ENCODE measurements around the gene LHFPL2. TPM values are rescaled to one million over a fixed set of nuclear protein-coding genes. Genes with fewer than 3 reads are reported as not detected.

The LHFPL2 gene
- total and polyA plus RNA-seq, 9 of the 15 experiments (the other 6 are each of a cell fraction or from before 2014, with no cell fraction given), result 1.0 to 6.6 (median 4.6) TPM

DNA sequence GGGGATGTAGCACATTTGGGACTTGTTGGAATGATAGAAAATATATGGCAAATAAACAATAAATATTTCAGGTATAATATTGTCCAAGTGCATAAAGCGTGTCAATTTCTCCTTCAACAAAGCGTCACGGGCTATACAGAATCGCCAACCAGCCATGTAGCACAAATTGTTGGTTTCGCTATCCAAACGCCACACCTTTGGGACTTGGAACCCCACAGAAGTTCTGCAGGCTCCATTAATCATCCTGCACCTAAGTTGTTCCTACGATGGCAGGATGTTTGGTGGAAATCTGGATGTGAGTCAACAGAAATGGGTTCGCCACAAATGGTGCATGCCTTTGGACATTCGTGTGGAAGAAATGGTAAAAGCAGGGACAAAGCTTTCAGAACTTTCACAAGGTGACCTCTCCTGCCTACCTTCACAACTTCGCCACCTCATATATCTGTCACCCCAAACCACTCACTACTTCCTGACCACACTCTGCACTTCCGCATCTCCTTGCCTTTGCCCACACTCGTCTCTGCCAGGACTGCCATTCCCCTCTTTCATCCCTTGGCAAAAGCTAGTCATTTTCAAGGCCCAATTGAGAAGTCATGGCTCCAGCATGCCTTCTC, 95.7 kb downstream of the LHFPL2 start:
- ATAC-seq (no peak), FAIRE-seq (no peak), DNase-seq (ENCODE audit: extremely low read depth in 1 of 4, low spot score in 3 of 4) (no peak)
- H4K20me1 ChIP-seq (replicated peaks; ENCODE audit: control insufficient read depth, insufficient read depth, low read length), result 0 out of 2 replicates have a peak, but pooled peaks cover 5% of the 10 kb centered on the region
- WGBS (ENCODE audit: insufficient coverage, low coverage, missing lambda C conversion rate), result 46% methylated on average over 12 of the region's 12 CpGs
- no peaks in the 10 kb centered on the region for H3K9me3 ChIP-seq (replicated peaks; ENCODE audit: control insufficient read depth, insufficient read depth, low read depth, low read length)
- no peaks in the 10 kb centered on the region for H3K27me3 ChIP-seq (ENCODE audit: control insufficient read depth in 2 of 2, insufficient read depth in 2 of 2, low read length in 2 of 2)
- in situ Hi-C loops (cut with MboI), result no loop called here
- H3K36me3 ChIP-seq (ENCODE audit: control insufficient read depth, insufficient read depth, low read length), result no peaks in the 10 kb centered on the region
- no peak overlapping the region for H2AFZ ChIP-seq (ENCODE audit: low read depth, low read length)
- intact Hi-C loops (cut with micrococcal nuclease), result no loop called here
- no peaks in the 10 kb centered on the region for H3K9me1 ChIP-seq (ENCODE audit: control insufficient read depth, insufficient read depth, low read length)
- ChIA-PET CTCF (ENCODE audit: low intra/inter-chr PET ratio) (no interaction called here), POLR2A (no interaction called here)
- no peaks in the 10 kb centered on the region for H3K4me1 ChIP-seq (replicated peaks in 1 of 2; ENCODE audit: control insufficient read depth in 2 of 2, insufficient read depth in 2 of 2, low read length in 2 of 2)
- no peak overlapping the region for H3K9ac ChIP-seq (ENCODE audit: insufficient read depth in 1 of 2, low read depth in 2 of 2, low read length in 2 of 2)
- H3K4me3 ChIP-seq, result no peak overlapping the region
- no peak overlapping the region for H3K27ac ChIP-seq (ENCODE audit: extremely low read depth, low read depth, low read length)
- no peak overlapping the region for H3K4me2 ChIP-seq (ENCODE audit: insufficient read depth, low read length)
- BruUV-seq (replicated peaks), result no TSS peak
- H3K79me2 ChIP-seq (ENCODE audit: control insufficient read depth, insufficient read depth, low read length), result no peaks in the 10 kb centered on the region
- TF ChIP-seq ZNF583 (CRISPR knock-in tag; IDR thresholded peaks at IDR 0.05) (no peak), GATAD2A (IDR thresholded peaks at IDR 0.05) (no peak), CSDE1 (IDR thresholded peaks at IDR 0.05) (no peak), ZBTB7A (IDR thresholded peaks at IDR 0.05; ENCODE audit: borderline replicate concordance, control insufficient read depth, low read depth, low read length) (no peak), EGR1 (conservative IDR thresholded peaks at IDR 0.05) (no peak), LCOR (CRISPR knock-in tag; IDR thresholded peaks at IDR 0.05) (no peak), DMBX1 (CRISPR knock-in tag; IDR thresholded peaks at IDR 0.05; ENCODE audit: borderline replicate concordance) (no peak), NFATC3 (IDR thresholded peaks at IDR 0.05) (no peak), NR4A1 (CRISPR knock-in tag; IDR thresholded peaks at IDR 0.05) (no peak), NR4A1 (tag; IDR thresholded peaks at IDR 0.05) (no peak), TAF9B (IDR thresholded peaks at IDR 0.05; ENCODE audit: partially characterized antibody) (no peak), ZFX (CRISPR knock-in tag; IDR thresholded peaks at IDR 0.05) (no peak), PPARD (CRISPR knock-in tag; IDR thresholded peaks at IDR 0.05) (no peak)
- TF ChIP-seq, protein P1, sequence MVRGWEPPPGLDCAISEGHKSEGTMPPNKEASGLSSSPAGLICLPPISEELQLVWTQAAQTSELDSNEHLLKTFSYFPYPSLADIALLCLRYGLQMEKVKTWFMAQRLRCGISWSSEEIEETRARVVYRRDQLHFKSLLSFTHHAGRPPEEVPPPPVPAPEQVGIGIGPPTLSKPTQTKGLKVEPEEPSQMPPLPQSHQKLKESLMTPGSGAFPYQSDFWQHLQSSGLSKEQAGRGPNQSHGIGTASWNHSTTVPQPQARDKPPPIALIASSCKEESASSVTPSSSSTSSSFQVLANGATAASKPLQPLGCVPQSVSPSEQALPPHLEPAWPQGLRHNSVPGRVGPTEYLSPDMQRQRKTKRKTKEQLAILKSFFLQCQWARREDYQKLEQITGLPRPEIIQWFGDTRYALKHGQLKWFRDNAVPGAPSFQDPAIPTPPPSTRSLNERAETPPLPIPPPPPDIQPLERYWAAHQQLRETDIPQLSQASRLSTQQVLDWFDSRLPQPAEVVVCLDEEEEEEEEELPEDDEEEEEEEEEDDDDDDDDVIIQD (CRISPR knock-in tag; IDR thresholded peaks at IDR 0.05), result no peak

Measured in K562 (cell line).